GM06990 (cell line): ENCODE results near the gene TMEM41B.

Experiments used
- DNase-seq: peaks from one replicate; pipeline ENCODE4 v3.0.0-alpha.2; 2011; ENCODE audit not compliant: insufficient read length; ENCODE audit errors: extremely low read depth
- H3K27me3 ChIP-seq: replicated peaks from 2 replicates; pipeline ENCODE4 v1.6.0; 2011; ENCODE audit warnings: low read length; ENCODE audit not compliant: control insufficient read depth, insufficient read depth
- H3K36me3 ChIP-seq: 2 replicates; pipeline ENCODE4 v1.5.1; 2011; ENCODE audit warnings: low read length; ENCODE audit not compliant: control insufficient read depth, insufficient read depth
- H3K4me3 ChIP-seq: replicated peaks from 2 replicates; pipeline ENCODE4 v1.5.1; 2011; ENCODE audit warnings: low read depth, mild to moderate bottlenecking, control low read depth, low read length
- CTCF ChIP-seq: IDR thresholded peaks from 2 replicates; pipeline ENCODE4 v1.5.1; 2011; ENCODE audit warnings: low read length, control low read depth, mild to moderate bottlenecking, inconsistent platforms; ENCODE audit not compliant: insufficient read depth, poor library complexity, severe bottlenecking

Gene TMEM41B

GRCh38 chr11:9310485-9311090 lies 3.8 kb downstream of the TMEM41B start:
- H3K36me3 ChIP-seq, result no peaks in the 10 kb centered on the region
- no peak overlapping the region for H3K4me3 ChIP-seq
- no peaks in the 10 kb centered on the region for H3K27me3 ChIP-seq
- TF ChIP-seq CTCF, result no peak
- DNase-seq, result no peak

- H3K4me3 ChIP-seq, result no peak overlapping the region
- no peak for DNase-seq
- TF ChIP-seq CTCF, result no peak
- no peaks in the 10 kb centered on the region for H3K36me3 ChIP-seq
- no peaks in the 10 kb centered on the region for H3K27me3 ChIP-seq
Measured at GRCh38 chr11:9304178-9304577, 10.2 kb downstream of the TMEM41B start.

GRCh38 chr11:9302448-9302847 lies 11.9 kb downstream of the TMEM41B start:
- Histone ChIP-seq H3K27me3 (no peaks in the 10 kb centered on the region), H3K36me3 (no peaks in the 10 kb centered on the region), H3K4me3 (no peak overlapping the region)
- no peak for TF ChIP-seq CTCF
- no peak for DNase-seq

- Histone ChIP-seq H3K27me3 (no peaks in the 10 kb centered on the region), H3K4me3 (no peak overlapping the region), H3K36me3 (no peaks in the 10 kb centered on the region)
- no peak for DNase-seq
- no peak for TF ChIP-seq CTCF
Measured at GRCh38 chr11:9301720-9302119, 12.7 kb downstream of the TMEM41B start.

- Histone ChIP-seq H3K27me3 (no peaks in the 10 kb centered on the region), H3K4me3 (no peak overlapping the region), H3K36me3 (peaks cover 2% of the 10 kb centered on the region)
- TF ChIP-seq CTCF, result no peak
- no peak for DNase-seq
Measured at GRCh38 chr11:9293646-9294045, 20.7 kb downstream of the TMEM41B start.
